Caco-2 (cell line): ENCODE data around the gene TYK2. TPM values are rescaled to one million over a fixed set of nuclear protein-coding genes. Genes with fewer than 3 reads are reported as not detected.

ENCODE experiments used
- BruUV-seq: library from RNA; stranded (reverse); fragments of 400-500 nt; replicated peaks from 2 replicates; lab custom pipeline; 2021; lab: Mats Ljungman, UMichigan
- CTCF ChIA-PET: fragments of 300-600 bp; sonication (Branson Sonifier 250); formaldehyde crosslinking; loops from one replicate; lab custom pipeline; 2022; ENCODE audit warnings: antibody characterized with exemption; lab: Charles Lee
- POLR2A ChIA-PET: fragments of 300-600 bp; sonication (Branson Sonifier 250); formaldehyde crosslinking; loops from one replicate; lab custom pipeline; 2022; ENCODE audit warnings: antibody characterized with exemption; lab: Charles Lee
- DNase-seq, 2 experiments: peaks; one replicate each; pipeline versions ENCODE4 v3.0.0 to v3.0.0-alpha.2; 2020 to 2022
- H3K27me3 ChIP-seq: replicated peaks from 2 replicates; pipeline ENCODE4 v1.6.0; 2011; ENCODE audit warnings: low read length; ENCODE audit not compliant: control insufficient read depth, insufficient read depth
- H3K36me3 ChIP-seq: 2 replicates; pipeline ENCODE4 v1.5.1; 2011; ENCODE audit warnings: low read length; ENCODE audit not compliant: control insufficient read depth, insufficient read depth
- H3K4me1 ChIP-seq: fragments of 250-450 bp; sonication (Bioruptor Pico); 2 replicates; pipeline ENCODE4 v1.5.1; 2020; ENCODE audit warnings: mild to moderate bottlenecking
- H3K4me3 ChIP-seq: 2 replicates; pipeline ENCODE4 v1.5.1; 2011; ENCODE audit warnings: low read depth, mild to moderate bottlenecking, control low read depth, low read length
- H3K9me3 ChIP-seq: fragments of 250-450 bp; sonication (Bioruptor Pico); 2 replicates; pipeline ENCODE4 v1.5.1; 2020; ENCODE audit warnings: mild to moderate bottlenecking, moderate library complexity
- H3K27ac Mint-ChIP-seq: one replicate; pipeline ENCODE4 v1.8.0; 2022; ENCODE audit warnings: mixed read lengths; ENCODE audit not compliant: unreplicated experiment
- H3K27me3 Mint-ChIP-seq: one replicate; pipeline ENCODE4 v1.8.0; 2022; ENCODE audit warnings: mixed read lengths; ENCODE audit not compliant: insufficient read depth, unreplicated experiment
- H3K36me3 Mint-ChIP-seq: one replicate; pipeline ENCODE4 v1.8.0; 2022; ENCODE audit warnings: mild to moderate bottlenecking, mixed read lengths; ENCODE audit not compliant: insufficient read depth, unreplicated experiment
- H3K4me1 Mint-ChIP-seq: one replicate; pipeline ENCODE4 v1.8.0; 2022; ENCODE audit warnings: low read depth, mixed read lengths; ENCODE audit not compliant: unreplicated experiment
- H3K4me3 Mint-ChIP-seq: one replicate; pipeline ENCODE4 v1.8.0; 2022; ENCODE audit warnings: mild to moderate bottlenecking, moderate library complexity, mixed read lengths; ENCODE audit not compliant: unreplicated experiment
- H3K9me3 Mint-ChIP-seq: one replicate; pipeline ENCODE4 v1.8.0; 2022; ENCODE audit warnings: mixed read lengths; ENCODE audit not compliant: unreplicated experiment
- CTCF ChIP-seq, 2 experiments: fragments of 200-600 bp in 1 of 2; IDR thresholded peaks; 1 replicate in 1 of 2; 2 replicates in 1 of 2; pipeline versions ENCODE4 v1.5.1 to v1.8.0; 2011 to 2022; ENCODE audit warnings: antibody characterized with exemption in 1 of 2, control low read depth in 1 of 2, inconsistent platforms in 1 of 2, low read depth in 1 of 2, low read length in 1 of 2, mild to moderate bottlenecking in 1 of 2, moderate library complexity in 1 of 2; ENCODE audit not compliant: insufficient read depth in 1 of 2, severe bottlenecking in 1 of 2, unreplicated experiment in 1 of 2
- intact Hi-C: fragments of 100-400 bp; cut with micrococcal nuclease; formaldehyde crosslinking; loops from one replicate; pipeline ENCODE4 v1.10.0; 2022; ENCODE audit not compliant: unreplicated experiment
- total RNA-seq: library from RNA; stranded (reverse); gene quantifications from 2 replicates; pipeline ENCODE4 v1.2.3, GENCODE V29; 2022

TYK2 gene
- total RNA-seq, 1 experiment from 2014 or later: 134 TPM

- TF ChIP-seq CTCF (IDR thresholded peaks at IDR 0.05; ENCODE audit: insufficient read depth in 1 of 2, low read depth in 1 of 2, low read length in 1 of 2, severe bottlenecking in 1 of 2, unreplicated experiment in 1 of 2): no peak
- Histone ChIP-seq H3K36me3 (no peaks in the 10 kb centered on the region; the same call in none of the 2 replicates), H3K27me3 (no peaks in the 10 kb centered on the region), H3K4me1 (peaks cover 2% of the 10 kb centered on the region; the same call in 1 of the 2 replicates), H3K9me3 (no peaks in the 10 kb centered on the region), H3K4me3 (no peak overlapping the region)
- no TSS peak for BruUV-seq
- no peaks in the 10 kb centered on the region for H3K4me1 Mint-ChIP-seq
- H3K27me3 Mint-ChIP-seq: no peaks in the 10 kb centered on the region
- ChIA-PET CTCF (no interaction called here), POLR2A (no interaction called here)
- no peak for DNase-seq
- H3K4me3 Mint-ChIP-seq: no peak overlapping the region
- H3K27ac Mint-ChIP-seq: no peak overlapping the region
- intact Hi-C loops: no loop called here
- H3K36me3 Mint-ChIP-seq: peaks cover 69% of the 10 kb centered on the region
- H3K9me3 Mint-ChIP-seq: no peaks in the 10 kb centered on the region
Measured at GRCh38 chr19:10321417-10321797, 59.0 kb downstream of the TYK2 start.

- ChIA-PET POLR2A (no interaction called here), CTCF (interaction anchor here (1.2 kb wide), 1 partner anchor 62 kb away, joined by 4 read pairs; no protein-coding TSS in a partner anchor)
- H3K9me3 ChIP-seq: no peaks in the 10 kb centered on the region
- Mint-ChIP-seq H3K36me3 (peaks cover 69% of the 10 kb centered on the region), H3K4me3 (no peak overlapping the region), H3K27ac (no peak overlapping the region), H3K27me3 (no peaks in the 10 kb centered on the region), H3K9me3 (no peaks in the 10 kb centered on the region), H3K4me1 (peaks cover 5% of the 10 kb centered on the region)
- no TSS peak for BruUV-seq
- H3K4me3 ChIP-seq: no peak overlapping the region
- DNase-seq: no peak
- peaks cover 8% of the 10 kb centered on the region; the same call in 1 of the 2 replicates for H3K4me1 ChIP-seq
- intact Hi-C loops: no loop called here
- no peaks in the 10 kb centered on the region; the same call in none of the 2 replicates for H3K36me3 ChIP-seq
- no peak for TF ChIP-seq CTCF (IDR thresholded peaks at IDR 0.05; ENCODE audit: insufficient read depth in 1 of 2, low read depth in 1 of 2, low read length in 1 of 2, severe bottlenecking in 1 of 2, unreplicated experiment in 1 of 2)
- H3K27me3 ChIP-seq: no peaks in the 10 kb centered on the region
Measured at GRCh38 chr19:10320602-10321416, 59.6 kb downstream of the TYK2 start.

GRCh38 chr19:10318807-10319682, 61.3 kb downstream of the TYK2 start:
- H3K27ac Mint-ChIP-seq: no peak overlapping the region
- H3K27me3 Mint-ChIP-seq: no peaks in the 10 kb centered on the region
- H3K36me3 Mint-ChIP-seq: peaks cover 64% of the 10 kb centered on the region
- H3K9me3 Mint-ChIP-seq: no peaks in the 10 kb centered on the region
- peaks cover 17% of the 10 kb centered on the region for H3K4me1 Mint-ChIP-seq
- Histone ChIP-seq H3K4me1 (peaks cover 12% of the 10 kb centered on the region; the same call in 1 of the 2 replicates), H3K9me3 (no peaks in the 10 kb centered on the region), H3K36me3 (no peaks in the 10 kb centered on the region; the same call in none of the 2 replicates), H3K27me3 (no peaks in the 10 kb centered on the region), H3K4me3 (no peak overlapping the region)
- BruUV-seq: no TSS peak
- TF ChIP-seq CTCF (IDR thresholded peaks at IDR 0.05; ENCODE audit: insufficient read depth in 1 of 2, low read depth in 1 of 2, low read length in 1 of 2, severe bottlenecking in 1 of 2, unreplicated experiment in 1 of 2): no peak
- no peak for DNase-seq
- H3K4me3 Mint-ChIP-seq: no peak overlapping the region
- POLR2A ChIA-PET: interaction anchor here (0.6 kb wide), 1 partner anchor 39 kb away, joined by 3 read pairs; no protein-coding TSS in a partner anchor
- CTCF ChIA-PET: interaction anchor here (0.6 kb wide), 1 partner anchor 99 kb away, joined by 3 read pairs; no protein-coding TSS in a partner anchor
- intact Hi-C loops: no loop called here
